Osteoblast (primary cell): Measurements from ENCODE around the gene NRN1. TPM values are rescaled to one million over a fixed set of nuclear protein-coding genes. Genes with fewer than 3 reads are reported as not detected.
A peak's percentile ranks its signal among the peaks of the same experiment; 100 is the strongest.

Experiments used
- DNase-seq: peaks from one replicate; pipeline ENCODE4 v3.0.0; 2011; ENCODE audit warnings: low spot score, mixed read lengths; ENCODE audit not compliant: insufficient read length; ENCODE audit errors: missing footprints
- H2AFZ ChIP-seq: 2 replicates; pipeline ENCODE4 v1.6.0; 2011; ENCODE audit warnings: mild to moderate bottlenecking, low read length
- H3K27ac ChIP-seq: 2 replicates; pipeline ENCODE4 v1.5.1; 2011; ENCODE audit warnings: mild to moderate bottlenecking, low read depth, low read length, moderate library complexity
- H3K27me3 ChIP-seq: 2 replicates; pipeline ENCODE4 v1.6.0; 2012; ENCODE audit warnings: mild to moderate bottlenecking, control low read depth, inconsistent platforms, low read length, moderate library complexity; ENCODE audit not compliant: insufficient read depth
- H3K36me3 ChIP-seq: 2 replicates; pipeline ENCODE4 v1.5.1; 2011; ENCODE audit warnings: mild to moderate bottlenecking, low read length, control low read depth, moderate library complexity; ENCODE audit not compliant: insufficient read depth
- H3K4me1 ChIP-seq: 2 replicates; pipeline ENCODE4 v1.5.1; 2011; ENCODE audit warnings: mild to moderate bottlenecking, low read length, control low read depth, moderate library complexity; ENCODE audit not compliant: insufficient read depth
- H3K4me2 ChIP-seq: 2 replicates; pipeline ENCODE4 v1.6.0; 2011; ENCODE audit warnings: mild to moderate bottlenecking, low read length; ENCODE audit not compliant: insufficient read depth
- H3K4me3 ChIP-seq: fragments of 200-600 bp; sonication (generic); 3 replicates; pipeline ENCODE4 v1.5.1; 2012; ENCODE audit warnings: mild to moderate bottlenecking, low read length, inconsistent platforms; ENCODE audit not compliant: insufficient read depth
- H3K79me2 ChIP-seq: 2 replicates; pipeline ENCODE4 v1.6.0; 2012; ENCODE audit warnings: mild to moderate bottlenecking, low read length, control low read depth, inconsistent platforms; ENCODE audit not compliant: insufficient read depth
- H3K9me3 ChIP-seq: 2 replicates; pipeline ENCODE4 v1.5.1; 2011; ENCODE audit warnings: low read depth, low read length, control low read depth
- H4K20me1 ChIP-seq: 2 replicates; pipeline ENCODE4 v1.6.0; 2012; ENCODE audit warnings: mild to moderate bottlenecking, low read length, control low read depth; ENCODE audit not compliant: insufficient read depth
- CTCF ChIP-seq: IDR thresholded peaks from 2 replicates; pipeline ENCODE4 v1.5.1; 2011; ENCODE audit warnings: mild to moderate bottlenecking, low read depth, low read length, moderate library complexity; ENCODE audit errors: extremely low read depth
- total RNA-seq: library from RNA; depleted of rRNA; stranded (reverse); fragments of >200 nt; gene quantifications from 2 replicates; pipeline ENCODE4 v1.2.3, GENCODE V29; 2012

NRN1 gene
- total RNA-seq, 1 donor = 56.1 TPM

GRCh38 chr6:5996714-5997419, 9.9 kb downstream of the NRN1 start:
- Histone ChIP-seq H3K4me2 (peak overlapping the region; percentile 80), H3K4me1 (peaks cover 11% of the 10 kb centered on the region), H3K9me3 (no peaks in the 10 kb centered on the region), H3K4me3 (peak overlapping the region; percentile 75), H2AFZ (peak overlapping the region; percentile 88), H3K27me3 (peaks cover 22% of the 10 kb centered on the region), H3K27ac (peak overlapping the region; percentile 61), H3K79me2 (peaks cover under 1% of the 10 kb centered on the region), H4K20me1 (no peaks in the 10 kb centered on the region), H3K36me3 (no peaks in the 10 kb centered on the region)
- no peak for TF ChIP-seq CTCF
- DNase-seq = peak; percentile 92

- Histone ChIP-seq H2AFZ (peak overlapping the region; percentile 74), H3K27me3 (peaks cover 22% of the 10 kb centered on the region), H3K9me3 (no peaks in the 10 kb centered on the region), H3K79me2 (no peaks in the 10 kb centered on the region), H4K20me1 (no peaks in the 10 kb centered on the region), H3K4me3 (peak overlapping the region; percentile 75), H3K27ac (peak overlapping the region; percentile 19), H3K36me3 (no peaks in the 10 kb centered on the region), H3K4me1 (peaks cover 11% of the 10 kb centered on the region), H3K4me2 (peak overlapping the region; percentile 80)
- peak; percentile 97 for DNase-seq
- peak; percentile 19 for TF ChIP-seq CTCF
Observed at GRCh38 chr6:5995949-5996713, 10.6 kb downstream of the NRN1 start.

GRCh38 chr6:5995658-5995948, 11.1 kb downstream of the NRN1 start:
- Histone ChIP-seq H2AFZ (peak overlapping the region; percentile 74), H3K4me3 (peak overlapping the region; percentile 75)

More at GRCh38 chr6:5995658-5995948, 11.1 kb downstream of the NRN1 start:
- no peak overlapping the region for H3K27ac ChIP-seq
- no peaks in the 10 kb centered on the region for H4K20me1 ChIP-seq
- H3K36me3 ChIP-seq = no peaks in the 10 kb centered on the region
- peak; percentile 87 for DNase-seq
- TF ChIP-seq CTCF = no peak
- no peaks in the 10 kb centered on the region for H3K9me3 ChIP-seq
- H3K4me1 ChIP-seq = peaks cover 11% of the 10 kb centered on the region
- H3K27me3 ChIP-seq = peaks cover 22% of the 10 kb centered on the region
- H3K79me2 ChIP-seq = no peaks in the 10 kb centered on the region
- peak overlapping the region; percentile 80 for H3K4me2 ChIP-seq
